ENCODE measurements around the gene ADGRL3. TPM values are rescaled to one million over a fixed set of nuclear protein-coding genes. Genes with fewer than 3 reads are reported as not detected.

Gene ADGRL3
- 17.6 and 18.7 TPM in 2 replicates for total RNA-seq
- long read RNA-seq, partial matches to known transcripts = 12 of 18 reads
- long read RNA-seq, other reads (novel, unspliced or antisense) = 6 of 18 reads

GRCh38 chr4:61200187-61200915, at the start of gene ADGRL3:
ADGRL3 (plus strand) TSS chr4:61200326.
- Mint-ChIP-seq H3K9me3 (ENCODE audit: unreplicated experiment) (no peaks in the 10 kb centered on the region), H3K36me3 (ENCODE audit: unreplicated experiment) (no peaks in the 10 kb centered on the region), H3K4me1 (ENCODE audit: unreplicated experiment) (peaks cover 33% of the 10 kb centered on the region), H3K27me3 (ENCODE audit: unreplicated experiment) (peaks cover 4% of the 10 kb centered on the region), H3K27ac (ENCODE audit: unreplicated experiment) (peak within 1 kb of the TSS; percentile 70), H3K4me3 (ENCODE audit: unreplicated experiment) (peak within 1 kb of the TSS; percentile 99)
- no peak for TF ChIP-seq CTCF (IDR thresholded peaks at IDR 0.05)
- DNase-seq (ENCODE audit: extremely low spot score, unreplicated experiment) = peak; percentile 90

GRCh38 chr4:61152433-61152832, 47.7 kb upstream of the ADGRL3 start:
- H3K9me3 Mint-ChIP-seq (ENCODE audit: unreplicated experiment) = no peaks in the 10 kb centered on the region
- DNase-seq (ENCODE audit: extremely low spot score, unreplicated experiment) = no peak
- H3K27me3 Mint-ChIP-seq (ENCODE audit: unreplicated experiment) = no peaks in the 10 kb centered on the region
- TF ChIP-seq CTCF (IDR thresholded peaks at IDR 0.05) = no peak
- peaks cover 10% of the 10 kb centered on the region for H3K4me1 Mint-ChIP-seq (ENCODE audit: unreplicated experiment)
- H3K4me3 Mint-ChIP-seq (ENCODE audit: unreplicated experiment) = no peak overlapping the region
- H3K27ac Mint-ChIP-seq (ENCODE audit: unreplicated experiment) = no peak overlapping the region
- H3K36me3 Mint-ChIP-seq (ENCODE audit: unreplicated experiment) = no peaks in the 10 kb centered on the region

- Mint-ChIP-seq H3K27me3 (ENCODE audit: unreplicated experiment) (no peaks in the 10 kb centered on the region), H3K36me3 (ENCODE audit: unreplicated experiment) (no peaks in the 10 kb centered on the region), H3K9me3 (ENCODE audit: unreplicated experiment) (peaks cover 7% of the 10 kb centered on the region), H3K4me3 (ENCODE audit: unreplicated experiment) (no peak overlapping the region), H3K4me1 (ENCODE audit: unreplicated experiment) (no peaks in the 10 kb centered on the region), H3K27ac (ENCODE audit: unreplicated experiment) (no peak overlapping the region)
- no peak for TF ChIP-seq CTCF (IDR thresholded peaks at IDR 0.05)
- DNase-seq (ENCODE audit: extremely low spot score, unreplicated experiment) = no peak
Measured at GRCh38 chr4:61160478-61160877, 39.6 kb upstream of the ADGRL3 start.

GRCh38 chr4:61162116-61162515, 38.0 kb upstream of the ADGRL3 start:
- DNase-seq (ENCODE audit: extremely low spot score, unreplicated experiment) = no peak
- TF ChIP-seq CTCF (IDR thresholded peaks at IDR 0.05) = no peak
- Mint-ChIP-seq H3K9me3 (ENCODE audit: unreplicated experiment) (peaks cover 7% of the 10 kb centered on the region), H3K36me3 (ENCODE audit: unreplicated experiment) (no peaks in the 10 kb centered on the region), H3K27me3 (ENCODE audit: unreplicated experiment) (no peaks in the 10 kb centered on the region), H3K27ac (ENCODE audit: unreplicated experiment) (no peak overlapping the region), H3K4me1 (ENCODE audit: unreplicated experiment) (no peaks in the 10 kb centered on the region), H3K4me3 (ENCODE audit: unreplicated experiment) (no peak overlapping the region)

- peaks cover 4% of the 10 kb centered on the region for H3K9me3 Mint-ChIP-seq (ENCODE audit: unreplicated experiment)
- H3K27ac Mint-ChIP-seq (ENCODE audit: unreplicated experiment) = no peak overlapping the region
- H3K36me3 Mint-ChIP-seq (ENCODE audit: unreplicated experiment) = no peaks in the 10 kb centered on the region
- TF ChIP-seq CTCF (IDR thresholded peaks at IDR 0.05) = no peak
- no peak overlapping the region for H3K4me3 Mint-ChIP-seq (ENCODE audit: unreplicated experiment)
- no peaks in the 10 kb centered on the region for H3K27me3 Mint-ChIP-seq (ENCODE audit: unreplicated experiment)
- no peaks in the 10 kb centered on the region for H3K4me1 Mint-ChIP-seq (ENCODE audit: unreplicated experiment)
- DNase-seq (ENCODE audit: extremely low spot score, unreplicated experiment) = no peak
Measured at GRCh38 chr4:61173799-61174198, 26.3 kb upstream of the ADGRL3 start.

Data from osteocyte (in vitro differentiated cells).